Stimulated activated CD8-positive, alpha-beta memory T cell treated with anti-CD3 and anti-CD28 coated beads, Interleukin-7, amount 100 ng/mL, for 48 hours (primary cell): ENCODE results near the gene TOX3.

Experiments
- DNase-seq, 2 donors: peaks; one replicate each; pipeline ENCODE4 v3.0.0-alpha.2; 2020; ENCODE audit warnings: low read depth in 1 of 2; ENCODE audit errors: extremely low read depth in 1 of 2

TOX3 gene

DNA sequence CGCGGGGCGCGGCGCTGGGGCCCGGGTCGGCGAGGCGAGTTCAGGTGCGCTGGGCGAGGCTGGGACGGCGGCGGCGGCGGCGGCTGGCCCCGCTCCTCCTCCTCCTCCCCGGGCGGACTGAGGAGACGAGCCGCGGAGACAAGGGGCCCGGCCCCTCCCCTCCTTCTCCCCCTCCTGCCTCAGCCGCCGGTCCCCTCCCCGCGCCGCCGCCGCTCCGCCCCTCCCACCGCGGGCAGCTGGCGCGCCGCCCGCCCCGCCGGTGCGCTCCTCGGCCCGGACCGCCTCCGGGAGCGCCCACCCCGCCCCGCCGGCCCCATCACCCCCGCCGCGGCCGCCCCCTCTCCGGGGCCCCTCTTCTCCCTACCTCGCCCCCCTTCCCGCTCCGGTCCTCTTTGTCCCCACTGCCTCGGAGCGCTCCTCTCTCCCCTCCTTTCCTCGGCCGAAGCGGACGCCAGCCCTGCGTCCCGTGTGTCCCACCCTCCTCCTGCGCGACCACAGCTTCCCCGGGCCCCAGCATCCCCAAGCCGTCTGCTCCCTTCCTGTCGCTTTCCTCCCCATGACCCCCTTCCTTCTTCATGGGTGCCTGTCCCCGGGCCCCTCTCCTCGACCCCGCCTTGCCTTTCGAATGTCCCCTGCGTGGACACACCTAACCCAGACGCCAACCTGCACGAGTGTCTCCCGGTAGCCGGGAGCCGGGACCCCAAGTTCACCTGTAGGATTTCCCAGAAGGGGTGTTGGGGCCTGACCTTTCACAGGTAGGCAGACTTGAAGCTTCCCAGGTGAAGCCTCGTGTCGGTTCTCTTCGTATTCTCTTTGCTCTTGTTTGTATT, at the start of gene TOX3:
TOX3 (minus strand) TSS at position 140 of the 830 bp plus-strand sequence. CDS start 420 bp downstream, outside the sequence.
- DNase-seq, result no peak

GRCh38 chr16:52592778-52593177, 45.8 kb upstream of the TOX3 start:
- DNase-seq, result no peak

- no peak for DNase-seq
Measured at GRCh38 chr16:52591934-52592592, 45.1 kb upstream of the TOX3 start.

DNA sequence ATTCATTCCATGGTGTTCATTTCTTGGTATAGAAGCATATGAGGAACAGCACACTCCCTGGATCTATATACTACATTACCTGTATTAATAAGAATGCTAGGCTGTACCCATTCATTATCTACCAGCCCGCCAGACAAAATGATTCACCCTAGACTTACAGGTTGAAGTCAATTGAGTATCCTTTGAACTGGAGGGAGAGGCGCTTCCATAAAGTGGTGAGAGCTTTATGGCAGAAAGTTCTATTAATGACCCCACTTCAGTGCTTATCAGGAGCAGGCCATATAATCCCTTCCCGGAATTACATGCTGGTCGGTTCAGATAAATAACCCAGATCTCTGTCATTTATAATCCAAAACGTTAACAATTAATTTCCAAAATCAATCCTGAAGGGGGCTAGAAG, 44.5 kb upstream of the TOX3 start:
- DNase-seq, result no peak

GRCh38 chr16:52586159-52586558, 39.2 kb upstream of the TOX3 start:
- DNase-seq, result no peak

- no peak for DNase-seq
Measured at GRCh38 chr16:52584354-52585320, 37.7 kb upstream of the TOX3 start.

- no peak for DNase-seq
Measured at GRCh38 chr16:52581530-52581929, 34.6 kb upstream of the TOX3 start.

DNA sequence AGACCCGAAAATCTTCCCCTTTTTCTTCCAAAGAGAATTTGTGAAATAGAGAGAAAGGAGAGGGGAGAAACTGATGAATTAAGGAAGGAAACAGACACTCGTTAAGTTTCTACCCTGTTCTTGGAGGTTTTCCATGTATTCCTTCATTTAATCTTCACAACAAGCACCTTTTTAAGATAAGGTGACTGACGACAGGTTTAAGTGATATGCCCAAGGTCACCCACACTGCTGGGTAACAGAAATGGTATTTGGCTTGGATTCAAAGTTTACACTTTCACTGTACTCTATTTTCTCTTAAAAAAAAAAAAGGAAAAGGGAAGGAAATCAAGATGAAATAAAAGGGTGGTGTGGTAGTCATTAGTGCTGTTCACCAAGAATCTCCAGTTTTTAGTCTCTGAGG, 33.5 kb upstream of the TOX3 start:
- no peak for DNase-seq

DNA sequence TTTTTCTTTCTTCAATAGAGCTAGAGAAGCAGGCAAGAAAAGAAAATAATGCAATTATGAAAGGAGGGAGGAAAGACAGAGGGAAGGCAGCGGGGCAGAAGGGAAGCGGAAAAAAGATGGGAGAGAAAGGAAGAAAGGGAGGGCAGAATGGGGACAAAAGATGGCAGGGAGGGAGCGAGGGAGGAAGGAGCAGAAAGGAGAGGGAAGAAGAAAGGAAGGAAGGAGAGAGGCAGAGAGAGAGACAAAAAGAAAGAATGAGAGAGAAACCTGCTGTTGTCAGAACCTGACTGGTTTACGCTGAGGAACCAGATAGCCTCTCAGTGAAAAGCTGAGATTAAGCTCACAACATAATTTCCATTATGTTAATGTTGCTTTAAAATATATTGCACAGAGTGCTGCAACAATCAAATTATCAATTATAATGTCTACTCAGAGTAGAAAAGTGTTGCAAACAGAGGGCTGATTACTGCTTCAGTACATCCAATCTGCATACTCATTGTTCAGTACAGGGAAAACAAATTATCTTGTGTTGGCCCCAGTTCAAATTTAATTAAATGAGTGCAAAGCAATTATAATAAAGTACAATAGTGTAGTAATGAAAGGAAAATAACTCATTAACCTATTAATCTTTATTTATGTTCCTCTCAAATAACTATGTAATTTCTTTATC, 32.0 kb upstream of the TOX3 start:
- DNase-seq, result no peak

- no peak for DNase-seq
Measured at GRCh38 chr16:52578007-52578828, 31.3 kb upstream of the TOX3 start.

GRCh38 chr16:52577130-52577706, 30.3 kb upstream of the TOX3 start:
- no peak for DNase-seq

DNA sequence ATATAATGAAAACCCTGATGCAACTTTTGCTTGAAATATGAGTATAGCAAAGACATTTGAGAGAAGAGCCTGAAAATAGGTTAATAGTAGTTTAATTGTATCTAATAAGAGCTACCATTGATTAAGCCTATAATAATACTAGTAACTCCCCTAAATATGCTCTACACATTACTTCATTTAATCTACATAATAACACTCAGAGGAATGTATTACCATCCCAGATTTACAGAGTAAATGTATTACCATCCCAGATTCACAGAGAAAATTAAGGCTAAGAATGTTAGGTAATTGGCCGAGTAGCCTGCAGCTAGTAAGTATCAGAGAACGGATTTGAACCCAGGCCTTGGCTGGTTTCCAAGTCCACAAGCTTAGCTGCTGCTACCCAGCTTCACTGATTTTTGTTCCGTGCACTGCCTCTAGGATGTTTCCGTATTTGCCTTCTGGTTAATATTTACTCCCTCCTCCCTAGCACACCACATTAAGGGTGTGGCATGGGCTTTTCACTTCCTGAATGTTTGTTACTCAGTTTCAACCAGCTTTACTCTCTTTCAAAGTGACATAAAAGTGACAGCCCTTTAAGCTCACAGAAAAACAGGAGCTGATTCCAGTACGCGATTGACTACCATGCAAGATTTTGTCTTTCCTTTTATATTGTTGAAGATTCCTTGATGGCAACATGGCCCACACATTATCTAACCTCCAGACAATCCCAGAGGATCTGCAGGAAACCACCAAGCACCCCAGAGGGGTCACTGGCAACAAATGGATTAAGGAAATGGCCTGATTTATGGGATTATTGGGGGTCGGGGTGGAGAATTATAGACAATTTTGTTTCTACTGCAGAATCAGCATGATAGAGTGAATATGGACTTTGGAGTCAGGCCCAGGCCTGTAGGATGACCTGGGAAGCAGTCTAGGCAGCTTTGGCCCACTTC, 26.7 kb upstream of the TOX3 start:
- no peak for DNase-seq

GRCh38 chr16:52572656-52573055, 25.7 kb upstream of the TOX3 start:
- no peak for DNase-seq

GRCh38 chr16:52570495-52571091, 23.6 kb upstream of the TOX3 start:
- no peak for DNase-seq

DNA sequence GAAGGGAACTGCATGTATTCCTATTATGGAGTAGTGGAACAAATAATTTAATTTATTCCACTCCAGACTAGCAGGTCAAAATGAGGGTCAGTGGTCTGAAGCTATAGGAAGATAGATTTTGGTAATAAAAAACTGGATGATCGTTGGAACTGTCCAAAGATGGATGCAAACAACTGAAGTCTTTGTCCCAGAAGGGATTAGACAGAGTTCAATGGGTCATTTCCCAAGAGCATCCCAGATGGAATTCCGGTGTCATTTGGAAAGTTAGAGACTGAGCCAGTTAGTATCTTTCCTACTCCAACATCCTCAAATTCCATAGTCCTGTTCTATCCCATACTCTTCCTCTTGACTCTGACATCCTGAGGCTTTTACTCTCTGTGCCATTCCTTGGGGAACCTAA, 22.8 kb upstream of the TOX3 start:
- no peak for DNase-seq

GRCh38 chr16:52568983-52569690, 22.2 kb upstream of the TOX3 start:
- no peak for DNase-seq

GRCh38 chr16:52568495-52568894, 21.6 kb upstream of the TOX3 start:
- no peak for DNase-seq
